ENCODE data around the gene IL11RA.

DNA sequence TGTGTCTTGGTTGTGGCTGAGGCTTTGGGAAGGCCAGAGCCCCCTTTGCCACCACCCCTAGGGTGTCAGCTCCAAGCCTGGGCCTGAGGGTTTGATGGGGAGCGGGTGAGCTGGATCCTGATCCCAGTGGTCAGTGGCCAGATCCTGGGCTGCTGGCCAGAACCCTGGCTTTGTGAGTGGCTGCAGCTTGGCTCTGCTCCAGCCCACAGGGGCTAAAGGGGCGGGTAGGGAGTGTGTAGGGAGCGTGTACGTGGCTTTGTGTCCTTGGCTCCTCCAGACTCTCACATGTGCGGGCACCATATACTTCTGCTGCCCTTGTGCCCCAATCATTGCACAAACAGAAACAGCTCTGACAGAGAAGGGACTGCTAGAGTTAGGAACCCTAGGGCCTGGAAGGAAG is 1.2 kb upstream of the IL11RA start:
- no peak for TF ChIP-seq ELF4 (IDR thresholded peaks at IDR 0.05)
- no peak for TF ChIP-seq SP1 (IDR thresholded peaks at IDR 0.05)
- no peak for TF ChIP-seq BHLHE40 (IDR thresholded peaks at IDR 0.05; ENCODE audit: borderline replicate concordance)
- no peak for TF ChIP-seq TARDBP (IDR thresholded peaks at IDR 0.05)
- TF ChIP-seq, protein P1, sequence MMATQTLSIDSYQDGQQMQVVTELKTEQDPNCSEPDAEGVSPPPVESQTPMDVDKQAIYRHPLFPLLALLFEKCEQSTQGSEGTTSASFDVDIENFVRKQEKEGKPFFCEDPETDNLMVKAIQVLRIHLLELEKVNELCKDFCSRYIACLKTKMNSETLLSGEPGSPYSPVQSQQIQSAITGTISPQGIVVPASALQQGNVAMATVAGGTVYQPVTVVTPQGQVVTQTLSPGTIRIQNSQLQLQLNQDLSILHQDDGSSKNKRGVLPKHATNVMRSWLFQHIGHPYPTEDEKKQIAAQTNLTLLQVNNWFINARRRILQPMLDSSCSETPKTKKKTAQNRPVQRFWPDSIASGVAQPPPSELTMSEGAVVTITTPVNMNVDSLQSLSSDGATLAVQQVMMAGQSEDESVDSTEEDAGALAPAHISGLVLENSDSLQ (IDR thresholded peaks at IDR 0.05), result no peak
- no peak for TF ChIP-seq FOXM1 (IDR thresholded peaks at IDR 0.05; ENCODE audit: borderline replicate concordance)
- TF ChIP-seq FOXA1 (IDR thresholded peaks at IDR 0.05), result no peak
- no peak for TF ChIP-seq SUZ12 (IDR thresholded peaks at IDR 0.05)
- no peak for TF ChIP-seq NFRKB (IDR thresholded peaks at IDR 0.05)
